Keratinocyte (primary cell): Measurements from ENCODE around the gene CORO7. TPM values are rescaled to one million over a fixed set of nuclear protein-coding genes. Genes with fewer than 3 reads are reported as not detected.

ENCODE experiments used
- DNase-seq: peaks from one replicate; pipeline ENCODE4 v3.0.0-alpha.2; 2011; ENCODE audit warnings: low read depth, missing footprints, low spot score
- FAIRE-seq: peaks from 2 replicates; lab custom pipeline; 2011; peaks lifted over from hg19 to GRCh38; lab: Jason Lieb, UNC
- H2AFZ ChIP-seq: 2 replicates; pipeline ENCODE4 v1.6.0; 2012; ENCODE audit warnings: low read length, control low read depth, inconsistent platforms; ENCODE audit not compliant: control insufficient read depth
- H3K27ac ChIP-seq: 2 replicates; pipeline ENCODE4 v1.5.1; 2011; ENCODE audit warnings: low read length; ENCODE audit not compliant: control insufficient read depth, insufficient read depth
- H3K27me3 ChIP-seq: 3 replicates; pipeline ENCODE4 v1.6.0; 2011; ENCODE audit warnings: low read length; ENCODE audit not compliant: control insufficient read depth, insufficient read depth; ENCODE audit errors: extremely low read depth
- H3K36me3 ChIP-seq, 2 experiments: 2 replicates in 1 of 2; 3 replicates in 1 of 2; pipeline ENCODE4 v1.5.1; 2011; ENCODE audit warnings: low read length in 2 of 2, mild to moderate bottlenecking in 1 of 2; ENCODE audit not compliant: control insufficient read depth in 2 of 2, insufficient read depth in 2 of 2; ENCODE audit errors: extremely low read depth in 1 of 2
- H3K4me1 ChIP-seq: 3 replicates; pipeline ENCODE4 v1.5.1; 2011; ENCODE audit warnings: low read length; ENCODE audit not compliant: control insufficient read depth, insufficient read depth; ENCODE audit errors: extremely low read depth
- H3K4me2 ChIP-seq: 3 replicates; pipeline ENCODE4 v1.6.0; 2011; ENCODE audit warnings: low read depth, low read length; ENCODE audit not compliant: control insufficient read depth, insufficient read depth; ENCODE audit errors: extremely low read depth
- H3K4me3 ChIP-seq, 3 experiments: fragments of 200-600 bp in 1 of 3; sonication (generic) in 1 of 3; 2 replicates in 2 of 3; 3 replicates in 1 of 3; pipeline ENCODE4 v1.5.1; 2011 to 2016; ENCODE audit warnings: low read length in 3 of 3, mild to moderate bottlenecking in 3 of 3, control low read depth in 2 of 3, inconsistent platforms in 1 of 3, low read depth in 1 of 3, mixed read lengths in 1 of 3, mixed run types in 1 of 3, moderate library complexity in 1 of 3; ENCODE audit not compliant: control insufficient read depth in 2 of 3, insufficient read depth in 2 of 3; ENCODE audit errors: extremely low read depth in 1 of 3
- H3K79me2 ChIP-seq: 2 replicates; pipeline ENCODE4 v1.6.0; 2012; ENCODE audit warnings: low read length; ENCODE audit not compliant: control insufficient read depth, insufficient read depth
- H3K9ac ChIP-seq: 3 replicates; pipeline ENCODE4 v1.6.0; 2011; ENCODE audit warnings: low read length; ENCODE audit not compliant: control insufficient read depth, insufficient read depth; ENCODE audit errors: extremely low read depth
- H3K9me1 ChIP-seq: 3 replicates; pipeline ENCODE4 v1.6.0; 2011; ENCODE audit warnings: low read length; ENCODE audit not compliant: control insufficient read depth, insufficient read depth; ENCODE audit errors: extremely low read depth
- H3K9me3 ChIP-seq: 2 replicates; pipeline ENCODE4 v1.5.1; 2012; ENCODE audit warnings: low read depth, low read length; ENCODE audit not compliant: control insufficient read depth
- H4K20me1 ChIP-seq: 3 replicates; pipeline ENCODE4 v1.6.0; 2011; ENCODE audit warnings: low read length; ENCODE audit not compliant: control insufficient read depth, insufficient read depth; ENCODE audit errors: extremely low read depth
- CTCF ChIP-seq, 3 experiments: IDR thresholded peaks in 1 of 3; conservative IDR thresholded peaks in 1 of 3; optimal IDR thresholded peaks in 1 of 3; 2 replicates in 2 of 3; 3 replicates in 1 of 3; pipeline versions ENCODE3 to v1.5.1; 2011; ENCODE audit warnings: low read length in 3 of 3, mild to moderate bottlenecking in 3 of 3, moderate library complexity in 2 of 3, control low read depth in 1 of 3, inconsistent platforms in 1 of 3; ENCODE audit not compliant: insufficient read depth in 2 of 3; ENCODE audit errors: extremely low read depth in 1 of 3
- EZH2 ChIP-seq: IDR thresholded peaks from one replicate; pipeline ENCODE4 v1.6.1; 2012; ENCODE audit warnings: inconsistent platforms, mild to moderate bottlenecking, low read length, moderate library complexity
- dilution Hi-C: fragments of 300-500 bp; cut with MboI; formaldehyde crosslinking; loops from one replicate; pipeline ENCODE4 v1.7.0; 2020; ENCODE audit warnings: low sequenced_read_pairs; ENCODE audit not compliant: extremely low pct_ligation_motif_present
- polyA plus RNA-seq, 5 experiments: library from polyadenylated mRNA; depleted of rRNA in 3 of 5; stranded (reverse) in 3 of 5; stranded (forward) in 1 of 5; unstranded in 1 of 5; fragments of >200 nt; gene quantifications; 1 replicate in 1 of 5; 2 replicates in 3 of 5; 3 replicates in 1 of 5; pipeline versions ENCODE4 v1.2.1 to v1.2.3, GENCODE V29; 2011 to 2012; ENCODE audit warnings: missing spikeins in 2 of 5, low read depth in 1 of 5, low replicate concordance in 1 of 5

CORO7 gene
- polyA plus RNA-seq, 1 donor (not counting 4 experiments of a cell fraction or from before 2014, with no cell fraction given), result 8.4 TPM

GRCh38 chr16:4433228-4433627, 16.8 kb upstream of the CORO7 start:
- Histone ChIP-seq H3K4me2 (no peak overlapping the region), H4K20me1 (peaks cover 4% of the 10 kb centered on the region), H3K4me1 (peaks cover 3% of the 10 kb centered on the region), H3K4me3 (no peak overlapping the region), H3K9ac (no peak overlapping the region), H3K9me1 (no peaks in the 10 kb centered on the region), H3K79me2 (peaks cover 58% of the 10 kb centered on the region), H2AFZ (no peak overlapping the region), H3K9me3 (no peaks in the 10 kb centered on the region), H3K36me3 (peaks cover 20 to 35% of the 10 kb centered on the region in 2 experiments), H3K27ac (no peak overlapping the region), H3K27me3 (no peaks in the 10 kb centered on the region)
- FAIRE-seq (no peak), DNase-seq (no peak)
- TF ChIP-seq EZH2 (no peak), CTCF (optimal IDR thresholded peaks at IDR 0.05 in 1 of 3, IDR thresholded peaks at IDR 0.05 in 1 of 3, conservative IDR thresholded peaks at IDR 0.05 in 1 of 3; ENCODE audit: extremely low read depth in 1 of 3, insufficient read depth in 2 of 3, low read length in 3 of 3) (no peak)
- dilution Hi-C loops, result no loop called here

- H3K4me3 ChIP-seq, result no peak overlapping the region
- dilution Hi-C loops, result no loop called here
- H3K9ac ChIP-seq, result no peak overlapping the region
- H3K36me3 ChIP-seq, result peaks cover 8 to 27% of the 10 kb centered on the region in 2 experiments
- no peaks in the 10 kb centered on the region for H3K27me3 ChIP-seq
- H3K4me2 ChIP-seq, result no peak overlapping the region
- no peak overlapping the region for H2AFZ ChIP-seq
- H4K20me1 ChIP-seq, result peaks cover 4% of the 10 kb centered on the region
- DNase-seq (no peak), FAIRE-seq (no peak)
- H3K9me1 ChIP-seq, result no peaks in the 10 kb centered on the region
- no peaks in the 10 kb centered on the region for H3K9me3 ChIP-seq
- no peak for TF ChIP-seq CTCF (optimal IDR thresholded peaks at IDR 0.05 in 1 of 3, IDR thresholded peaks at IDR 0.05 in 1 of 3, conservative IDR thresholded peaks at IDR 0.05 in 1 of 3; ENCODE audit: extremely low read depth in 1 of 3, insufficient read depth in 2 of 3, low read length in 3 of 3)
- TF ChIP-seq EZH2, result no peak
- peaks cover 21% of the 10 kb centered on the region for H3K4me1 ChIP-seq
- H3K27ac ChIP-seq, result no peak overlapping the region
- H3K79me2 ChIP-seq, result peaks cover 76% of the 10 kb centered on the region
Measured at GRCh38 chr16:4431023-4431422, 14.6 kb upstream of the CORO7 start.
